Heart left ventricle (tissue), 13 donors: Measurements from ENCODE around the gene NMNAT3.

Experiments
- POLR2A ChIP-seq, 2 donors: fragments of 450-650 bp; IDR thresholded peaks; one replicate each; pipeline ENCODE4 v1.6.1; 2017; ENCODE audit warnings: antibody characterized with exemption in 2 of 2, mild to moderate bottlenecking in 2 of 2, moderate library complexity in 2 of 2
- TF ChIP-seq, protein P1 (sequence below), 12 donors: fragments of 200-600 bp; sonication (generic) in 4 of 12; IDR thresholded peaks; one replicate each; pipeline versions ENCODE4 v1.5.0 to v1.8.0; 2018 to 2022; ENCODE audit warnings: antibody characterized with exemption in 12 of 12, mild to moderate bottlenecking in 5 of 12
- donor health status: ischemic (EF 13 %, LVEDD 7.1; RV severe dilation, severe dysfunction).
- donor health status: DM: no; HTN: yes; CAD: no.
- donor health status: DM: no; HTN: no; CAD: no.
- donor health status: ischemic (EF 25% LVEDD 6.9; RV normal size, moderate dysfunction).
- donor health status: ischemic (EF 25% LVEDD 5.7; RV mildly dilated, moderate dysfunction).
- donor health status: ischemic (EF 35%, LVEDD 5.7; RV mildly dilated, moderate dysfunction).
- donor health status: nonischemic (EF 11% LVEDD 7.7; RV severe dilation, severe dysfunction).
- donor health status: DM: yes; HTN: yes; CAD: no.
- donor health status: PGD.
- donor health status: ischemic (EF 29% LVEDD 5.4; RV normal size, mild dysfunction).
- donor health status: nonischemic (EF 23%, LVEDD 6.1; RV moderate dilation, normal function).

DNA sequence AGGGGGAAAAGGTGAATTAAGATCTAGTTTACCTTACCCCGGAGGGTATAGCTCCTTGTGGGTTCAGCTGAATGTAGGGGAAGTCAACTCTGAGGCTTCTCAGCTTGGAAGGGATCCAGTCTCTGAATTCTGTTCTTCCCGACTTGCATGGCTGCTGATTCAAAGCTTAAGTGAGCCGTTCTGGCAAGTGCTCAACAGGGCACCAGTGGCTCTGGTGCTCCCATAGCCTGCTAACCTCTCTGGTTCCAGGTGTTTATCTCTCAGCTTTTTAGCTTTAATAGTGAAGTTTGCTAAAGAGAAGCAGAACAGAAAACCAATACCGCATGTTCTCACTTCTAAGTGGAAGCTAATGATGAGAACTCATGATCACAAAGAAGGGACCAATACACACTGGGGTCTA, 92.0 kb downstream of the NMNAT3 start:
- TF ChIP-seq, protein P1, sequence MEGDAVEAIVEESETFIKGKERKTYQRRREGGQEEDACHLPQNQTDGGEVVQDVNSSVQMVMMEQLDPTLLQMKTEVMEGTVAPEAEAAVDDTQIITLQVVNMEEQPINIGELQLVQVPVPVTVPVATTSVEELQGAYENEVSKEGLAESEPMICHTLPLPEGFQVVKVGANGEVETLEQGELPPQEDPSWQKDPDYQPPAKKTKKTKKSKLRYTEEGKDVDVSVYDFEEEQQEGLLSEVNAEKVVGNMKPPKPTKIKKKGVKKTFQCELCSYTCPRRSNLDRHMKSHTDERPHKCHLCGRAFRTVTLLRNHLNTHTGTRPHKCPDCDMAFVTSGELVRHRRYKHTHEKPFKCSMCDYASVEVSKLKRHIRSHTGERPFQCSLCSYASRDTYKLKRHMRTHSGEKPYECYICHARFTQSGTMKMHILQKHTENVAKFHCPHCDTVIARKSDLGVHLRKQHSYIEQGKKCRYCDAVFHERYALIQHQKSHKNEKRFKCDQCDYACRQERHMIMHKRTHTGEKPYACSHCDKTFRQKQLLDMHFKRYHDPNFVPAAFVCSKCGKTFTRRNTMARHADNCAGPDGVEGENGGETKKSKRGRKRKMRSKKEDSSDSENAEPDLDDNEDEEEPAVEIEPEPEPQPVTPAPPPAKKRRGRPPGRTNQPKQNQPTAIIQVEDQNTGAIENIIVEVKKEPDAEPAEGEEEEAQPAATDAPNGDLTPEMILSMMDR (IDR thresholded peaks at IDR 0.05) = no peak
- TF ChIP-seq POLR2A (IDR thresholded peaks at IDR 0.05) = no peak
